ENCODE results near the gene LAP3.

The LAP3 gene

DNA sequence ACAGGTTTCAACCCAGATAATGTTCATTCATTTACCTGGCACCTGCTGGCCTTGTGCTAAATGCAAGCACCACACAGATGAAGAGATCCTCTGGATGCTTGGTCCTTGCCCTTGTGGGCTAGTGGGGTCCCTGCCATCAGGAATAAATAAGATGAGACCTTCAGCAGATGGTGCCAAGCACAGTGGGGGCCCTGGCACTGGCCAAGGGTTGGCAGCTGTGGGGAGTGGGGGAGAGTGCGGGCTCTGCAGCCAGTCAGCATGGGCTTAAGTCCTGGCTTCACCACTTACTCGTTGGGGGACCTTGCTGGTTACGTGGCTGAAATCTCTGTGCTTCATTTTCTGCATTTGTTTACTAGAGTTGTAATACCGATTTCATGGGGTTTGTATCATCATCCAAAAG is 6.9 kb downstream of the LAP3 start:
- TF ChIP-seq GATA3 (IDR thresholded peaks at IDR 0.05; ENCODE audit: low read depth, low read length) (no peak), GATA2 (IDR thresholded peaks at IDR 0.05; ENCODE audit: low read depth, low read length) (no peak)

GRCh38 chr4:17584521-17585213 is 7.7 kb downstream of the LAP3 start:
- TF ChIP-seq GATA3 (IDR thresholded peaks at IDR 0.05; ENCODE audit: low read depth, low read length) (no peak), GATA2 (IDR thresholded peaks at IDR 0.05; ENCODE audit: low read depth, low read length) (no peak)

- TF ChIP-seq GATA2 (IDR thresholded peaks at IDR 0.05; ENCODE audit: low read depth, low read length) (no peak), GATA3 (IDR thresholded peaks at IDR 0.05; ENCODE audit: low read depth, low read length) (no peak)
Observed at GRCh38 chr4:17587094-17587822, 10.3 kb downstream of the LAP3 start.

- TF ChIP-seq GATA2 (IDR thresholded peaks at IDR 0.05; ENCODE audit: low read depth, low read length) = no peak
- TF ChIP-seq GATA3 (IDR thresholded peaks at IDR 0.05; ENCODE audit: low read depth, low read length) = no peak
Observed at GRCh38 chr4:17589355-17589754, 12.4 kb downstream of the LAP3 start.

- TF ChIP-seq GATA3 (IDR thresholded peaks at IDR 0.05; ENCODE audit: low read depth, low read length) = no peak
Observed at GRCh38 chr4:17595471-17596005, 18.5 kb downstream of the LAP3 start.

DNA sequence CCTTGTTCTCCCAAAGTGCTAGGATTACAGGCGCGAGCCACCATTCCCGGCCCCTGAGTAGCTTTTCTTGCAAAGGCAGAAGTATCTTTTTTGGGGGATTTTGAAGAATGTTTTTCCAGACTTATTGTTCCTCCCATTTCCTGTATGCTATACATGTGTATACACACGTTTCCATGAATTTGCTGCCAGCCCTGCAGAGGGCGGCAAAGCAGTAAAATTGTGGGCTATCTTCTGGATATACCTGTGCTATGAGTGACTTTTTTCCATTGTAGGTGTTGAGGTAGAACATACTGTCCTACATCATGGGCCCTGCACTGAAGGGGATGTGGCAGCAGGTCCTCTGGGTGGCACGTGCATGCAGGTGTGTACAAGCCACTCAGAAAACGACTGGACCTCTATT is 20.5 kb downstream of the LAP3 start:
- TF ChIP-seq GATA3 (IDR thresholded peaks at IDR 0.05; ENCODE audit: low read depth, low read length) (no peak), GATA2 (IDR thresholded peaks at IDR 0.05; ENCODE audit: low read depth, low read length) (no peak)

GRCh38 chr4:17599826-17600225 is 22.8 kb downstream of the LAP3 start:
- TF ChIP-seq GATA3 (IDR thresholded peaks at IDR 0.05; ENCODE audit: low read depth, low read length) (no peak), GATA2 (IDR thresholded peaks at IDR 0.05; ENCODE audit: low read depth, low read length) (no peak)

DNA sequence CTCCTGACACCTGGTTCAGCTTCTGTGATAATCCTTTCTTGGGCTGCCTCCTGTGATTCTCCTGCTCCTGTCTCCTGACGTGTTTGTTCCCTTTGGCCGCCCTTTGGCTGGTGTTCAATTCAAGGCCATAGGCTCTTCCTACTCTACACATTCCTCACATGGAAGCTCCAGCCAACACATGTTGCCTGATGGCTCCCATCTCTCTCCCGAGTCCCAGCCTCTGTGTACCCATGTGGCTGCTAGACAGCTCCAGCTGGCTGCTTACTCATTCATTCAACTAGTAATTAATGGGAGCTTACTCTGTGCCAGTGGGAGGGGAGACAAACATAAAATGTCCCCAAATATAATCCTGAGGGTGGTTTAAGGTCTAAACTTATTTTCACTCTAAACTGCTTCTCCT is 28.2 kb downstream of the LAP3 start:
- TF ChIP-seq GATA3 (IDR thresholded peaks at IDR 0.05; ENCODE audit: low read depth, low read length) = no peak
- no peak for TF ChIP-seq GATA2 (IDR thresholded peaks at IDR 0.05; ENCODE audit: low read depth, low read length)

DNA sequence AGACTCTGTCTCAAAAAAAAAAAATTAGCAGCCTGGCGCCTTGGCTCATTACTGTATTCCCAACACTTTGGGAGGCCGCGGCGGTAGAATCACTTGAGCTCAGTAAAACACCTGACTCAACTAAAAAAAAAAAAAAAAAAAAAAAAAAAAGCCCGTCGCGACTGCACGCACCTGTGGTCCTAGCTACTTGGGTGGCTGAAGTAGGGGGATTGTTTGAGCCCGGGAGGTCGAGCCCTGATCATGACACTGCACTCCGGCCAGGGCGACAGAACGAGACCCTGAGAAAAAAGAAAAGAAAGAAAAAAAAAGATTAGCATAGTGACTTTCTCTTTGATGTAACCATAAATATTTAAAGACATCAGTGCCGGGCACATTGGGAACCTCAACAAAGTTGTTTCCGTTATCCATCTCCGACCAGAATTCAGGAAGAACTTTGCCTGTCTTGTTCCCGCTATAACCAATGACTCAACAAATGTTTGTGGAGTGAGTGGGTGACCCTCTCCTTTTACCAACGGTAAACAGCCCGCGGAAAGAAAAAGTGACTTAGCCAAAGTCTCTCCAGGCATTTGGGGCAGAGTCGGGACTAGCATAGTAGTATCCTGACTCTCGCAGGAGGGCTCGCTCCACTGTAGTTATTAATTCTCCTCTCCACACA is 36.9 kb downstream of the LAP3 start:
- TF ChIP-seq GATA2 (IDR thresholded peaks at IDR 0.05; ENCODE audit: low read depth, low read length) = no peak
- TF ChIP-seq GATA3 (IDR thresholded peaks at IDR 0.05; ENCODE audit: low read depth, low read length) = no peak

GRCh38 chr4:17614416-17615299 is 37.7 kb downstream of the LAP3 start, which contains the start of gene MED28:
Gene MED28 (plus strand): TSS chr4:17614641. CDS start chr4:17614655, 14 bp downstream.
- TF ChIP-seq GATA2 (IDR thresholded peaks at IDR 0.05; ENCODE audit: low read depth, low read length) = no peak
- no peak for TF ChIP-seq GATA3 (IDR thresholded peaks at IDR 0.05; ENCODE audit: low read depth, low read length)

DNA sequence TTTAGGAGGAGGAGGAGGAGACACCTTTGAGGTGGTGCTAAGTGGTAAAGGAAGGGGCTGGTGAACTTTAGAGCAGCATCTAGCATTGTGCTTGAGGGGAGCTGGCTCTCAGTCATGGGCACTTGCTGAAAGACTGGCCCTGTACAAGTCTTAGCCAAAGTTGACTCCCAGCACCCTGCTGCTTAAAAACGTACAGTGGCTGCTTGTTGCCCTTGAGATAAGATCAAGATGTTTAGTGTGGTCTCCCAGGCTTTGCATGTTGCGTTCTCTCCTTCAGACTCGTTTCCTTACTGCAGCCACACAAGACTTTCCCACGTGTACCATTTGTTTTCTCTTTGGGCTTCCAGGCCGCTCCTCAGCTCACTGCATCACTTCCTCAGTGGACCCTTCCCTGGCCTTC is 39.3 kb downstream of the LAP3 start:
- TF ChIP-seq GATA3 (IDR thresholded peaks at IDR 0.05; ENCODE audit: low read depth, low read length) (no peak), GATA2 (IDR thresholded peaks at IDR 0.05; ENCODE audit: low read depth, low read length) (no peak)

- TF ChIP-seq GATA3 (IDR thresholded peaks at IDR 0.05; ENCODE audit: low read depth, low read length) (no peak), GATA2 (IDR thresholded peaks at IDR 0.05; ENCODE audit: low read depth, low read length) (no peak)
Observed at GRCh38 chr4:17618926-17619325, 41.9 kb downstream of the LAP3 start.

DNA sequence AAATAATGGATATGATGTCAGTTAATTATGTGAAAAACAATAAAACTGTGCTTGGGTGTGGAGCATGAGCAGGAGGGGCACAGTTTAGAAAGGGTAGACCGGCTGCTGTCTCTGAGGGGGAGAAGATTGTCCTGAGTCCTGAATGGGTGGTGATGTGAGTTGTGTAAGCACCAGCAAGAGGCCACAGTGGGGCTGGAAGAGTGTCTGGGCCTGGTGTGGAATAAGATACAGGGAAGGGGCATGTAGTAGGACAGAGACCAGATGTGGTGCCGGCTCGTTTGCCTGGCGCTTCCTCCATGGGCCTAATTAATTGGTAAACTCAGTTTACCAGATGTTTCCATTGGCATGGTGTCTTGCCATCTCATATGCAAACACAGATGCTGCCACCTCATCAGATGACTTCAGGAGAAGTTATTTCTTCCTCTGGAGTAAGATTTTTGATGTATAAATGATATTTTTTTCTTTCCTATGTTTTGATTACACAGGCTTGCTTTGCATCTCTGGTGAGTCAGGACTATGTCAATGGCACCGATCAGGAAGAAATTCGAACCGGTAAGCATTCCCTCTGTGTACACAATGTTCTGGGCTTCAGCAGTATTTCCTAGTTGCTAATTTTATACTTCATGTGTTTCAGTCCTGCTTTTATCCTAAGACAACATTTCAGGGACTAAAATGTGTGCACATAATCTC is 42.6 kb downstream of the LAP3 start:
- no peak for TF ChIP-seq GATA2 (IDR thresholded peaks at IDR 0.05; ENCODE audit: low read depth, low read length)
- no peak for TF ChIP-seq GATA3 (IDR thresholded peaks at IDR 0.05; ENCODE audit: low read depth, low read length)
